ENCODE results near the gene CDC25C. TPM values are rescaled to one million over a fixed set of nuclear protein-coding genes. Genes with fewer than 3 reads are reported as not detected.

Gene CDC25C
- total RNA-seq, 1 experiment from 2014 or later = 18.8 TPM

GRCh38 chr5:138354387-138354786 is 22.8 kb upstream of the CDC25C start (continued):
- TF ChIP-seq ZSCAN18 (CRISPR knock-in tag; IDR thresholded peaks at IDR 0.05) (no peak), ZBTB43 (CRISPR knock-in tag; IDR thresholded peaks at IDR 0.05) (no peak), ZNF425 (CRISPR knock-in tag; conservative IDR thresholded peaks at IDR 0.05) (no peak), GABPB1 (CRISPR knock-in tag; IDR thresholded peaks at IDR 0.05) (no peak), ATF1 (CRISPR knock-in tag; IDR thresholded peaks at IDR 0.05) (no peak), SP1 (CRISPR knock-in tag; conservative IDR thresholded peaks at IDR 0.05) (no peak), MXD4 (CRISPR knock-in tag; IDR thresholded peaks at IDR 0.05; ENCODE audit: borderline replicate concordance) (no peak), NFE2L1 (CRISPR knock-in tag; IDR thresholded peaks at IDR 0.05) (no peak), SOX15 (CRISPR knock-in tag; IDR thresholded peaks at IDR 0.05) (no peak), ZNF121 (CRISPR knock-in tag; IDR thresholded peaks at IDR 0.05) (no peak), ZNF232 (CRISPR knock-in tag; IDR thresholded peaks at IDR 0.05) (no peak), ELF4 (CRISPR knock-in tag; IDR thresholded peaks at IDR 0.05; ENCODE audit: low read depth) (no peak), ATF2 (CRISPR knock-in tag; IDR thresholded peaks at IDR 0.05; ENCODE audit: borderline replicate concordance, low read depth) (no peak), ATF3 (CRISPR knock-in tag; conservative IDR thresholded peaks at IDR 0.05) (no peak)

GRCh38 chr5:138353560-138354080 is 22.0 kb upstream of the CDC25C start:
- DNase-seq (ENCODE audit: low spot score) (no peak), ATAC-seq (no peak)
- Mint-ChIP-seq H3K27ac (peak overlapping the region; percentile 94), H3K4me1 (peaks cover 23% of the 10 kb centered on the region), H3K9me3 (peaks cover 10% of the 10 kb centered on the region), H3K36me3 (peaks cover 11% of the 10 kb centered on the region; the same call in 1 of the 2 replicates), H3K4me3 (peak overlapping the region; percentile 92), H3K27me3 (ENCODE audit: low read depth) (no peaks in the 10 kb centered on the region)
- ChIA-PET CTCF (interaction anchor here (0.6 to 5.1 kb wide), 32 partner anchors 8 to 1294 kb away, joined by 3 to 187 read pairs (median 6); partner anchors contain the start of genes BRD8, CDC23, CDC25C and CXXC5), POLR2A (interaction anchor here (0.5 to 4.9 kb wide), 10 partner anchors 16 to 190 kb away, joined by 3 to 61 read pairs (median 5); partner anchors contain the start of genes BRD8, CDC23, CDC25C and ETF1)
- TF ChIP-seq E2F5 (CRISPR knock-in tag; IDR thresholded peaks at IDR 0.05) (0 out of 2 replicates have a peak, but pooled peaks have one; percentile 2), FOXP1 (CRISPR knock-in tag; IDR thresholded peaks at IDR 0.05; ENCODE audit: borderline replicate concordance) (no peak), SMAD3 (CRISPR knock-in tag; IDR thresholded peaks at IDR 0.05; ENCODE audit: borderline replicate concordance) (no peak)

All from WTC11 (cell line).